Brain microvascular endothelial cell (primary cell): ENCODE measurements around the gene RNGTT.
"Not testable (repeated sequence)": the region's sequence is repeated elsewhere in the genome, so short reads cannot be mapped to it uniquely, and the experiment has no call there.

ENCODE experiments used
- DNase-seq: peaks from one replicate; pipeline ENCODE4 v3.0.0-alpha.2; 2020
- H3K27ac ChIP-seq: fragments of 250-450 bp; sonication (Bioruptor Pico); 2 replicates; pipeline ENCODE4 v1.5.1; 2020; ENCODE audit warnings: mild to moderate bottlenecking, moderate library complexity
- H3K27me3 ChIP-seq: fragments of 250-450 bp; sonication (Bioruptor Pico); replicated peaks from 2 replicates; pipeline ENCODE4 v1.5.1; 2020; ENCODE audit warnings: mild to moderate bottlenecking
- H3K36me3 ChIP-seq: fragments of 250-450 bp; sonication (Bioruptor Pico); replicated peaks from 2 replicates; pipeline ENCODE4 v1.5.1; 2020; ENCODE audit warnings: mild to moderate bottlenecking
- H3K4me3 ChIP-seq: 2 replicates; pipeline ENCODE4 v1.5.1; 2011; ENCODE audit warnings: low read depth, mild to moderate bottlenecking, control low read depth, low read length, moderate library complexity
- CTCF ChIP-seq: IDR thresholded peaks from 2 replicates; pipeline ENCODE4 v1.5.1; 2011; ENCODE audit warnings: low read depth, mild to moderate bottlenecking, moderate library complexity, low read length, control low read depth, inconsistent platforms; ENCODE audit errors: missing control alignments
- in situ Hi-C: cut with HindIII; loops from 2 replicates; pipeline ENCODE4 v1.10.0; 2017; ENCODE audit warnings: low sequenced_read_pairs, low pct_ligation_motif_present

Gene RNGTT

GRCh38 chr6:88982720-88983119, 19.3 kb upstream of the RNGTT start:
- TF ChIP-seq CTCF, result peak; percentile 54
- Histone ChIP-seq H3K4me3 (no peak overlapping the region), H3K36me3 (no peaks in the 10 kb centered on the region), H3K27ac (no peak overlapping the region), H3K27me3 (no peaks in the 10 kb centered on the region)
- peak; percentile 48 for DNase-seq
- in situ Hi-C loops, result no loop called here

GRCh38 chr6:88975369-88975768, 12.0 kb upstream of the RNGTT start:
- Histone ChIP-seq H3K27me3 (no peaks in the 10 kb centered on the region), H3K36me3 (no peaks in the 10 kb centered on the region), H3K4me3 (no peak overlapping the region), H3K27ac (no peak overlapping the region)
- no peak for TF ChIP-seq CTCF
- in situ Hi-C loops, result no loop called here
- no peak for DNase-seq

- Histone ChIP-seq H3K27ac (no peak overlapping the region), H3K27me3 (no peaks in the 10 kb centered on the region), H3K36me3 (no peaks in the 10 kb centered on the region), H3K4me3 (no peak overlapping the region)
- in situ Hi-C loops, result no loop called here
- TF ChIP-seq CTCF, result no peak
- no peak for DNase-seq
Observed at GRCh38 chr6:88972504-88973423, 9.3 kb upstream of the RNGTT start.

GRCh38 chr6:88970301-88970700, 6.9 kb upstream of the RNGTT start:
- no peak for DNase-seq
- H3K27me3 ChIP-seq, result no peaks in the 10 kb centered on the region

GRCh38 chr6:88969255-88969654, 5.8 kb upstream of the RNGTT start:
- H3K4me3 ChIP-seq, H3K27me3 ChIP-seq, H3K27ac ChIP-seq, H3K36me3 ChIP-seq, DNase-seq, in situ Hi-C loops: not testable (repeated sequence)

More at GRCh38 chr6:88970301-88970700, 6.9 kb upstream of the RNGTT start:
- TF ChIP-seq CTCF, result no peak
- H3K36me3 ChIP-seq, result no peaks in the 10 kb centered on the region
- H3K4me3 ChIP-seq, result no peak overlapping the region
- in situ Hi-C loops, result no loop called here
- H3K27ac ChIP-seq, result no peak overlapping the region

GRCh38 chr6:88967891-88968290, 4.5 kb upstream of the RNGTT start:
- Histone ChIP-seq H3K27me3 (no peaks in the 10 kb centered on the region), H3K27ac (no peak overlapping the region), H3K4me3 (no peak overlapping the region), H3K36me3 (no peaks in the 10 kb centered on the region)
- no peak for TF ChIP-seq CTCF
- in situ Hi-C loops, result no loop called here
- no peak for DNase-seq
